Left renal cortex interstitium (tissue), 4 donors: ENCODE data around the gene LTO1. TPM values are rescaled to one million over a fixed set of nuclear protein-coding genes. Genes with fewer than 3 reads are reported as not detected.
"Not testable (repeated sequence)": the region's sequence is repeated elsewhere in the genome, so short reads cannot be mapped to it uniquely, and the experiment has no call there.

ENCODE experiments used
- DNase-seq, 4 donors: peaks; one replicate each; pipeline ENCODE4 v3.0.0-alpha.2; 2013; ENCODE audit warnings: low read depth in 4 of 4, low spot score in 2 of 4, missing footprints in 1 of 4
- polyA plus RNA-seq, 4 donors: library from polyadenylated mRNA; unstranded; fragments of 120-200 nt; gene quantifications; one replicate each; pipeline ENCODE4 v1.2.1, GENCODE V29; 2013; ENCODE audit not compliant: insufficient read length in 4 of 4

LTO1 gene
- polyA plus RNA-seq, 4 donors = 18.7 to 35.7 (median 30.0) TPM

DNA sequence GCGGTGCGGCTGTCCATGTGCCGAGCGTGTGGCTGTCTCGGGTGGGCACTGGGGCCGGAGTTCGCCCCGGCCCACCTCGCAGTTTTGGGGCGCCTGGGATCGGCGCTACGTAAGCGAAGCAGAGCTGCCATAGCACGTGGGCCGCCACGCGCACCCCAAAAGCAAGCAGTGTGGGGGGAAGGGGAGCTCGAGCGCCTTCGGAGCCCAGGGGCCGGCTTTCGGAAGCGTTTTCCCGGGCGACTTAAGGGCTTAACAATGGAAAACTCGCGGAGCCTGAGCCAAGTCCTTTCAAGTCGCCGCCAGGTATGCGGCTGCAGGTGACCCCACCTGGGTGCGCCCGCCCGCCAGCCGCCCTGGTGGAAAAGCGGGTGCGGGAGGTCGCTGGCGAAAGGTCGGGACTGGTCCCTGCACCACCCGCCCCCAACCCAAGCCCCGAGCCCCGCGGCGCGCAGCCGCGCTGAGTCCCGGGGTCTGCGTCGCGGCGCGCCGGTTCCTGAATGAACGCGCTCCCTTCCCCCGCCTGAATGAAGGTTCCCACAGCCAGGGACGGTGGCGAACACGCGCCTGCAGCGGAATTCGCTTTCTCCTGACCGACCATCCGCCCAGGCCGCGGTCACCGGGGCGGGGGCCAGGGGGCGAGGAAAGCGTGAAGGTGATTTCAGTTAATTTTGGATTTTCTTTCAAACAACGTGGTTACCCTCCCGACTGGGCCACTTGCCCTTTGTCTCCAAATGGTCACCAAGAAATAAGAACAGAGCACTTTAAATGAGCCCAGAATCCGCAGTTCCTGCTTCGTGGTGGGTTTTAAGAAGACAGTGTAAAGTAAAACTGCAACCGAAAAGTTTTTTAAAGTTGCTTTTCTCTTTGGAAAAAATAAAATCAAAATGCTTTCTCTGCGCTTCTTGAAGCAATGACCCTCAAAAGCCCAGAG, 36.9 kb downstream of the LTO1 start:
- no peak for DNase-seq

- DNase-seq = no peak
Observed at GRCh38 chr11:69637198-69637940, 37.8 kb downstream of the LTO1 start.

DNA sequence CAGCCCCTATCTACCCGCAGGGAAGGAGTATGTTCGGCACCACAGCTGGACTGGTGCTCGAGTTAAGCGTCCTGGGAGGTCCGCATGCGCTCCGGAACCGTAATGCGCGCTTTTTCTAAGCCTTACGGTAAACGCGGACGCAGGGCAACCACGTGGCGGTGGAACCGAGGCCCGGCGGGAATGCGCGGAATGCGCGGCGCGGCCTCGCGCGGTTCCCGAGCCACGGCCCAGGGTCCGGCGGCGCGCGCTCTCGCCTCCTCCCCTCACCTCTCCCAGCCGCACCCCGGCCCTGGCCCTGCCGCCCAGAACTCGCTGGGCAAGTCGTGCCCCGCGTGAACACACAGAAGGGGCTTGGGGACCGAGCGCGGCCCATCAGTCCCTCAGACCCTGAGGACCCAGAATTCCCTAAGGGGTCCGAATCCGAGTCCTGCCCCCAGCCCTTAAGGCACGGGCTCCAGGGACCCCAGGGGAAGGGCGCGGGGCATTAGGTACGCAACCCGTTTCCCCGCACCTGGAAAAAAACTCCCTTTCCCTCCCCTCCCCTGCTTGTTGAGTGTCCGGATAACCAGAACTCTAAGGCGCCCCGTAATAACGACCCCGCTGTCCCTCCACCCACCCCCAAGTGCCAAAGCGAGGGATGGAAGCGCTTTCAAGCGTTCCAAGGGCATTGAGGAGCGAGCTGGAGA, 38.5 kb downstream of the LTO1 start:
- DNase-seq = no peak

DNA sequence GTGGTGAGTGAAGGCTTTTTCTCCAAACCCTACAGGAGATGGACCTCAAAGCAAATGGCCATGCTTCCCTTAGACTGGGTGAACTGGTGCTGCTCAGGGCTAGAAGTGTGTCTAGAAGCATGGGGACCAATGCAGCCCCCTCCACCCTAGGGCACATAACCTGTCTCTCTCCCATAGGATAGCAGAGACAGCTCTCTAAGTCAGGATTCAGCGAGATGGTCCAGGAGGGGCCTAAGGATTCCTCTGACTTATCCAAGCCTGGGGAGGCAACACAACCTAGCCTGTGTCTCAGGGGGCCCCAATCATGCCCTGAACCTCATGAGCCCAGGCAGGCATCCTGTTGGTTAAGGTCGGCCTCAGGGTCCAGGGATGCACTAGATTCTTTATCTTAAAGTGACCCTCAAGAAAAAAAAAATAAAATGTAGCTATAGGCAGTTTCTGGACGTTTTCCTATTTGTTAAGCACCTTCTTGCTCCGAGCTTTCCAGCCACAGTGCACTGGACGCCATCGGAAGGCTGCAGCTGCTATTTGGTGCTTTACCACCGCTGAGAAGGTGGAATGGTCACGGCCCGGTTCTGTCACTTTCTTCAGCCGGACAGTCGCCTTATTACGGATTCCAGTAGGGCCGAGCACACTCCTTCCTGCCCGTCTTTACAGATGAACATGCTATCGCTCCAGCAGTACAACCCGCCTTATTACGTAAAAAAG, 39.2 kb downstream of the LTO1 start:
- no peak for DNase-seq

- no peak for DNase-seq
Observed at GRCh38 chr11:69635195-69635594, 40.0 kb downstream of the LTO1 start.

- no peak for DNase-seq
Observed at GRCh38 chr11:69634590-69634989, 40.6 kb downstream of the LTO1 start.

GRCh38 chr11:69634069-69634468, 41.1 kb downstream of the LTO1 start:
- no peak for DNase-seq

DNA sequence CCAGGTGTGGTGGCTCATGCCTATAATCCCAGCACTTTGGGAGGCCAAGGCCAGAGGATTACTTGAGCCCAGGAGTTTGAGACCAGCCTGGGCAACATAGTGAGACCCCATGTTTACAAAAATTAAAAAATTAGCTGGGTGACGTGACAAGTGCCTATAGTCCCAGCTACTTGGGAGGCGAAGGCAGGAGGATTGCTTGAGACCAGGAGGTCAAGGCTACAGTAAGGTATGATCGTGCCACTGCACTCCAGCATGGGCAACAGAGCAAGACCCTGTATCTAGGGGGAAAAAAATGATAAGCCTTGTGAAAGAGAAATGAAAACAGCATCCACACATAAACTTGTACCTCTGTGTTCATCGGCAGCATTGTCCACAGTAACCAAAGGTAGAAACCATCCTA, 42.3 kb downstream of the LTO1 start:
- DNase-seq = no peak

- no peak for DNase-seq
Observed at GRCh38 chr11:69630424-69630823, 44.7 kb downstream of the LTO1 start.

DNA sequence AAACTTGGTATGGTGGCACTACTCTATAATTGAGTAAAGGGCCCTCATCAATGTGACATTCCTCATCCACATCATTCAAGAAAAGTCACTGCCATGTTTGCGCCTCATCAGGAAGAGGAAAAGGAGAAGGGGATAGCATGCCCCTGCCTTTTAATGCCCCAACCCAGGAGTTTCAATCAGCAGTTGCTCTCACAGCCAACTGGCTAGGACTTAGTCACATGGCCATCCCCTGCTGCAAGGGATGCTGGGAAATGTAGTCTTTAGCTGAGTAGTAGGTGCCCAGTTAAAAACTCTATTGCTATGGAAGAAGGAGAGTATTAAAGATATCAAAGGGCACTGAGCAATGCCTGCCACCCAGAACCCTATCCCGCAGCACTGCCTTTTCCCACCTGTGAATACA, 45.1 kb downstream of the LTO1 start:
- no peak for DNase-seq

DNA sequence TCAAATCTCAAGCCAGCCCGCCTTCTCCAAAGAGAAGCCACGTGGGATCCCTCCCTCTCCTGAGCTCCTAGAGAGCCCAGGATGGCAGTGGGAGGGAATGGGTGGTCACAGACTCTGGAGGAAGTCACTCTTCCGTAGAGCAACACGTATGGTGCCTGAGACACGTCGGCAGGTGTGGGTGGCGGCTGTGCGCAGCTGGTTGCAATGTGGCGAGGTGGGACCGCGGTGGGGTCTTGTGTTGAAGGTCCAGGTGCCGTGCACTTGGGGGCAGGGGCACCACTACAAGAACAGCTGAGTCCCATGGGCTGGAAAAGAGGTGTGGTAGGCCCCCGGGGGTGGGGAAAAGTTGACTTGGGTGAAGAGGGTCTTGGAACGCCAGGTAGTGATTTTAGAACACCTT, 47.6 kb downstream of the LTO1 start:
- DNase-seq = no peak

GRCh38 chr11:69625476-69625875, 49.7 kb downstream of the LTO1 start:
- no peak for DNase-seq

DNA sequence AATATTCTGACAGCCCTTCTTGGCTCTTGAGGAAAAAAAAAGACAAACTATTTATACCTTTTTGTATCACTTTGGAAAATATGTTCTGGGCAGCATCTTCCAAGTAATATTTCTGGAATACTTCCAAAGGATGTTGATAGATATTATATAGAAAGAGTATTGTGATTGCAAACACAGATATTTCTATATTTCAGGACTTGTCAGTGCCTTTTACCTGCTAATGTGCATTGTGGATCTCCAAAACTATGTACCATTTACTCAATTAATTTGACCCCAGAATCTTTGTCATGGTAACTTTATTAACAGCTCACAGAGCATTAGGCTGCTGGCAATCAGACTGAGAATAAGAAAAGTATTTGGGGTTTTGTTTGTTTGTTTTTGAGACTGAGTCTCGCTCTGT, 50.9 kb downstream of the LTO1 start:
- DNase-seq = no peak

GRCh38 chr11:69622097-69622681, 53.0 kb downstream of the LTO1 start:
- DNase-seq = not testable (repeated sequence)

GRCh38 chr11:69620683-69621290, 54.4 kb downstream of the LTO1 start:
- no peak for DNase-seq

GRCh38 chr11:69618237-69618636, 56.9 kb downstream of the LTO1 start:
- no peak for DNase-seq

GRCh38 chr11:69617682-69618081, 57.5 kb downstream of the LTO1 start:
- no peak for DNase-seq

- no peak for DNase-seq
Observed at GRCh38 chr11:69617220-69617619, 57.9 kb downstream of the LTO1 start.
